ENCODE measurements around the gene MARCHF9.

The MARCHF9 gene

GRCh38 chr12:57797933-57798332 is 43.0 kb downstream of the MARCHF9 start:
- Histone ChIP-seq H3K9ac (peak overlapping the region in 1 of 11 experiments; percentile 34; a peak in 1 of 22 replicates), H3K9me3 (replicated peaks in 1 of 11) (no peaks in the 10 kb centered on the region), H3K4me3 (no peak overlapping the region), H3K27ac (peak overlapping the region in 2 of 11 experiments; percentile 23 to 29; a peak in 5 of 22 replicates), H3K4me2 (peak overlapping the region in 4 of 11 experiments; percentile 3 to 67 (median 42); a peak in 5 of 22 replicates), H4K20me1 (peaks cover 0 to 39% (median 10%) of the 10 kb centered on the region in 11 experiments; a peak in 13 of 22 replicates), H3K36me3 (peaks cover 78 to 100% (median 91%) of the 10 kb centered on the region in 11 experiments), H3K27me3 (no peaks in the 10 kb centered on the region), H3K4me1 (peaks cover 0 to 21% (median 6%) of the 10 kb centered on the region in 10 experiments; a peak in 12 of 20 replicates)
- TF ChIP-seq Cebpa-rat (IDR thresholded peaks at IDR 0.05): no peak

- Histone ChIP-seq H3K36me3 (peaks cover 61 to 99% (median 76%) of the 10 kb centered on the region in 11 experiments), H3K27ac (no peak overlapping the region), H3K4me1 (peaks cover 0 to 21% (median 6%) of the 10 kb centered on the region in 10 experiments; a peak in 12 of 20 replicates), H3K4me2 (no peak overlapping the region), H3K9ac (no peak overlapping the region), H3K4me3 (no peak overlapping the region), H3K9me3 (replicated peaks in 1 of 11) (no peaks in the 10 kb centered on the region), H3K27me3 (no peaks in the 10 kb centered on the region), H4K20me1 (peaks cover 0 to 39% (median 6%) of the 10 kb centered on the region in 11 experiments; a peak in 13 of 22 replicates)
- no peak for TF ChIP-seq Cebpa-rat (IDR thresholded peaks at IDR 0.05)
Observed at GRCh38 chr12:57800965-57801364, 46.1 kb downstream of the MARCHF9 start.

GRCh38 chr12:57802607-57803006 is 47.7 kb downstream of the MARCHF9 start:
- peaks cover 47 to 99% (median 74%) of the 10 kb centered on the region in 11 experiments for H3K36me3 ChIP-seq
- no peak overlapping the region for H3K27ac ChIP-seq
- H3K9me3 ChIP-seq (replicated peaks in 1 of 11): no peaks in the 10 kb centered on the region
- peaks cover 0 to 23% (median 5%) of the 10 kb centered on the region in 11 experiments; a peak in 9 of 22 replicates for H4K20me1 ChIP-seq
- no peak overlapping the region for H3K4me2 ChIP-seq
- no peak for TF ChIP-seq Cebpa-rat (IDR thresholded peaks at IDR 0.05)
- H3K4me1 ChIP-seq: peaks cover 0 to 11% (median 3%) of the 10 kb centered on the region in 10 experiments; a peak in 10 of 20 replicates
- no peak overlapping the region for H3K4me3 ChIP-seq
- no peaks in the 10 kb centered on the region for H3K27me3 ChIP-seq
- no peak overlapping the region for H3K9ac ChIP-seq

GRCh38 chr12:57803319-57803893 is 48.5 kb downstream of the MARCHF9 start:
- Histone ChIP-seq H3K36me3 (peaks cover 51 to 99% (median 77%) of the 10 kb centered on the region in 11 experiments), H3K27ac (no peak overlapping the region), H3K4me1 (peaks cover 0 to 3% (median 0%) of the 10 kb centered on the region in 10 experiments; a peak in 3 of 20 replicates), H3K27me3 (no peaks in the 10 kb centered on the region; a peak in 1 of 22 replicates), H3K9ac (no peak overlapping the region), H3K9me3 (replicated peaks in 1 of 11) (no peaks in the 10 kb centered on the region), H4K20me1 (peaks cover 0 to 17% (median 5%) of the 10 kb centered on the region in 11 experiments; a peak in 8 of 22 replicates), H3K4me3 (no peak overlapping the region), H3K4me2 (no peak overlapping the region)
- no peak for TF ChIP-seq Cebpa-rat (IDR thresholded peaks at IDR 0.05)

GRCh38 chr12:57806677-57807076 is 51.8 kb downstream of the MARCHF9 start:
- no peaks in the 10 kb centered on the region; a peak in 1 of 22 replicates for H3K27me3 ChIP-seq
- H3K4me1 ChIP-seq: peaks cover 0 to 10% (median 0%) of the 10 kb centered on the region in 10 experiments; a peak in 5 of 20 replicates
- H4K20me1 ChIP-seq: peaks cover 0 to 13% (median 0%) of the 10 kb centered on the region in 11 experiments; a peak in 6 of 22 replicates
- no peak overlapping the region for H3K27ac ChIP-seq
- no peaks in the 10 kb centered on the region for H3K9me3 ChIP-seq (replicated peaks in 1 of 11)
- H3K9ac ChIP-seq: no peak overlapping the region
- H3K4me3 ChIP-seq: no peak overlapping the region
- no peak overlapping the region for H3K4me2 ChIP-seq
- TF ChIP-seq Cebpa-rat (IDR thresholded peaks at IDR 0.05): no peak
- H3K36me3 ChIP-seq: peaks cover 40 to 94% (median 73%) of the 10 kb centered on the region in 11 experiments

GRCh38 chr12:57807285-57807684 is 52.4 kb downstream of the MARCHF9 start:
- H3K9me3 ChIP-seq (replicated peaks in 1 of 11): no peaks in the 10 kb centered on the region
- H4K20me1 ChIP-seq: peaks cover 0 to 11% (median 0%) of the 10 kb centered on the region in 11 experiments; a peak in 4 of 22 replicates
- H3K27me3 ChIP-seq: no peaks in the 10 kb centered on the region; a peak in 1 of 22 replicates
- H3K27ac ChIP-seq: no peak overlapping the region
- H3K4me1 ChIP-seq: peaks cover 0 to 10% (median 0%) of the 10 kb centered on the region in 10 experiments; a peak in 5 of 20 replicates
- no peak overlapping the region for H3K9ac ChIP-seq
- no peak overlapping the region for H3K4me2 ChIP-seq
- TF ChIP-seq Cebpa-rat (IDR thresholded peaks at IDR 0.05): no peak
- no peak overlapping the region for H3K4me3 ChIP-seq
- peaks cover 35 to 93% (median 67%) of the 10 kb centered on the region in 11 experiments for H3K36me3 ChIP-seq

- Histone ChIP-seq H3K27me3 (no peaks in the 10 kb centered on the region; a peak in 1 of 22 replicates), H3K4me1 (peaks cover 0 to 14% (median 0%) of the 10 kb centered on the region in 10 experiments; a peak in 5 of 20 replicates), H3K36me3 (peaks cover 25 to 83% (median 57%) of the 10 kb centered on the region in 11 experiments), H3K9me3 (replicated peaks in 1 of 11) (no peaks in the 10 kb centered on the region), H3K9ac (no peak overlapping the region), H3K4me3 (no peak overlapping the region), H4K20me1 (peaks cover 0 to 11% (median 0%) of the 10 kb centered on the region in 11 experiments; a peak in 1 of 22 replicates), H3K27ac (no peak overlapping the region), H3K4me2 (no peak overlapping the region)
- TF ChIP-seq Cebpa-rat (IDR thresholded peaks at IDR 0.05): no peak
Observed at GRCh38 chr12:57808351-57808750, 53.4 kb downstream of the MARCHF9 start.

- Histone ChIP-seq H3K27me3 (no peaks in the 10 kb centered on the region; a peak in 1 of 22 replicates), H3K9me3 (replicated peaks in 1 of 11) (no peaks in the 10 kb centered on the region), H4K20me1 (peaks cover 0 to 11% (median 0%) of the 10 kb centered on the region in 11 experiments; a peak in 1 of 22 replicates), H3K36me3 (peaks cover 23 to 77% (median 51%) of the 10 kb centered on the region in 11 experiments; a peak in 21 of 22 replicates), H3K4me3 (no peak overlapping the region), H3K4me2 (no peak overlapping the region), H3K27ac (no peak overlapping the region), H3K9ac (no peak overlapping the region), H3K4me1 (peaks cover 0 to 16% (median 0%) of the 10 kb centered on the region in 10 experiments; a peak in 5 of 20 replicates)
- TF ChIP-seq Cebpa-rat (IDR thresholded peaks at IDR 0.05): no peak
Observed at GRCh38 chr12:57809425-57809824, 54.5 kb downstream of the MARCHF9 start.
